ENCODE data around the gene SLC5A2.
"Not testable (repeated sequence)": the region's sequence is repeated elsewhere in the genome, so short reads cannot be mapped to it uniquely, and the experiment has no call there.

GRCh38 chr16:31439023-31439422 lies 43.9 kb upstream of the SLC5A2 start:
- not testable (repeated sequence) for TF ChIP-seq CTCF (IDR thresholded peaks at IDR 0.05; ENCODE audit: borderline replicate concordance, extremely low read depth, low read length, poor library complexity, severe bottlenecking); EZH2 (IDR thresholded peaks at IDR 0.05; ENCODE audit: borderline replicate concordance, low read depth, low read length, severe bottlenecking)

Measured in DND-41 (cell line).